HG03066 (cell line): ENCODE measurements around the gene AHCY.
"Not testable (repeated sequence)": the region's sequence is repeated elsewhere in the genome, so short reads cannot be mapped to it uniquely, and the experiment has no call there.

Source experiments
- ATAC-seq: cut with Tn5 transposase; IDR thresholded peaks from one replicate; pipeline ENCODE4 v1.9.1; 2021; ENCODE audit warnings: low read depth; ENCODE audit not compliant: unreplicated experiment

Gene AHCY

DNA sequence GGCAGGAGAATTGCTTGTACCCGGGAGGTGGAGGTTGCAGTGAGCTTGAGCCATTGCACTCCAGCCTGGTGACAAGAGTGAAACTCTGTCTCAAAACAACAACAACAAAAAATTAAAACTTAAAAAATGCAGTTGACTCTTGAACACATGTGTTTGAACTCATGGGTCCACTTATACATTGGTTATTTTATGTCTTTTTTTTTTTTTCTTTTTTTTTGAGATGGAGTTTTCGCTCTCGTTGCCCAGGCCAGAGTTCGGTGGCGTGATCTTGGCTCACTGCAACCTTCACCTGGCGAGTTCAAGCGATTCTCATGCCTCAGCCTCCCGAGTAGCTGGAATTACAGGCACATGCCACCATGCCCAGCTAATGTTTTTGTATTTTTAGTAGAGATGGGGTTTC is 39.7 kb downstream of the AHCY start:
- not testable (repeated sequence) for ATAC-seq

DNA sequence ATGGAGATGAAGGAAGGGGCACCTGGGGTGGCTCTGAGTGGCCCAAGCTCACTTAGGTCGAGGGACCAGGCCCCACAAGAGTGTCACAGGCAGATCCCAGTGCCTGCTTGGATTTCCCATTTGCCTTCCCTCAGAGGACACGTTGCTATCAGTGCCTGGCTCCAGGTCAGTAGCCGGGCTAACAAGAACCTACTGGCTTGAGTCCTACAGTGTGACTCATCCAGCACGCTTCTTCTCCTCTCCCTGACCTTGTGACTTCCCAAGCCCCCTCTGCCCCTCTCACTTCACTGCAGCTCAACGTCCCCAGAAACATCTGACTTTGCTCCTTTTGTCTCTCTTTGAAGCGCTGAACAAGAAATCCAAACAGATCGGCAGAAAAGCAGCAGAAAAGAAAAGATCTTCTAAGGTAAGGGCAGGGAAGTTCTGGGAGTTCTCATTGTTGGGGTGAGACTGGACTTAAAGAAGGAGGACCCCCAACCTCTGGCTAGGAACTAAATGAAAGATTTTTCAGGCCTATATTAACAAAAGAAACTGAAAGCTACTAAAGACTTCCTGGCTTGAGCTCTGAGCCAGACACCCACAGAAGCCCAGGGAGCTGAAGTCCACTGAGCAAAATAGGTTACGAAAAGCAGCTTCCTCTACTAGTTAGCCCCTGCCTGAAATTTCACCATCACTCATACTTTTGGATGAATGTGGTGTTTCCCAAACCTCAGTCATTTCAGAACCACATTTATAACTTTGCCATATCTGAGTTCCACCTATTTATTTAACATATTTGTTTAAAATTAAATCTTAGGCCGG is 40.5 kb downstream of the AHCY start:
- no peak for ATAC-seq

GRCh38 chr20:34260208-34260942 is 42.8 kb downstream of the AHCY start:
- no peak for ATAC-seq

DNA sequence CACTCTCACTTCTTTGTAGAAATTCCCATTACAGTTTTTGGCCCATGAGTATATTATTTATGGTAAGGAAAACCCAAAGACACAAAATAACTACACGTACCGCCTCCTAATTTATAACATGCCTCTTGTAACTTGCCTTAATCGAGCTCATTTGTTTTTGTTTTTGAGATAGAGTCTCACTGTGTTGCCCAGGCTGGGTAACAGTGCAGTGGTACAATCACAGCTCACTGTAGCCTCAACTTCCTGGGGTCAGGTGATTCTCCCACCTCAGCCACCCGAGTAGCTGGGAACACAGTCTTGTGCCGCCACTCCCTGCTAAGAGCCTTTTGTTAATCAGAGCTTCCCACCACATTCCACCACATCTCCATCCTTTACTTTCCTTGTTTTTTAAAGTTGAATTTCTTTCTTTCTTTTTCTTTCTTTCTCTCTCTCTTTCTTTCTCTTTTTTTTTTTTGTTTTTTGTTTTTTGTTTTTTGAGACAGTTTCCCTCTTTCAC is 46.5 kb downstream of the AHCY start:
- ATAC-seq, result no peak

DNA sequence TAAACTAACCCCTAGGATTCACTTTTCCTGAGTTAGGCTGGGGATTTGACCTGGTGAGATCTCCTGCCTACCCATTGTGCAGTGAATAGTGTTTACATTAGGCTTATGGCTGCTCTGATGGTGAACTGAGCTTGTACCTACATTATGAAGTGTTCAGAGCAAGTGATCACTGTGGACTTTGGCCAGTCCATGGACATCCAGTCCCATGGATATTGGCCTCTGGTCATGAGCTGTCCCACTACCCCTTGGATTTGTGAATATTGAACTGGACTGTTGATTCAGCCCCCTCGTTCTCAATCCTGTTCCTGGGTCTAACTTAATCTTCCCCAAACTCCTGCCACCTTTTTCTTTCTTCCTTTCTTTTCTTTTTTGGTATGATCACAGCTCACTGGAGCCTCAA is 48.2 kb downstream of the AHCY start:
- ATAC-seq, result no peak

- not testable (repeated sequence) for ATAC-seq
Observed at GRCh38 chr20:34252431-34253086, 50.6 kb downstream of the AHCY start.

GRCh38 chr20:34251619-34252018 is 51.5 kb downstream of the AHCY start:
- no peak for ATAC-seq

DNA sequence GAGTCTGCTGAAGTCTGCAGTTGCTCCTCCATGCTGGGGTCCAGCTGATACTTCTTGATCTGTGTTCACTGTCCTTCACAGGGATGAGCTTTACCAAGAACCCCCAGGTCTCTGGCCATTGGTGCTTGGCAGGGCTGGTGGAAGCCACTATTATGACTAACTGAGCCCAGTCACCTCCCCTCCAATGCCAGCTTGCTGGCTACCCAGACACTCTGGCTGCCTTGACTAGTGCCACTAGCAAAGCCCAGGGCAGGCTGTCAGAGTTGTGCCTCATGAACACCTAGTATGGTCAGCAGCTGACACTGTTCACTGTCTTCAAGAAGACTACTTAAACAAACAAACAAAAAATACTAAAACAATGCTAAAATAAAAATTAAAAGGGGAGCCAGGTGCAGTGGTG is 53.1 kb downstream of the AHCY start:
- no peak for ATAC-seq

- no peak for ATAC-seq
Observed at GRCh38 chr20:34249291-34249690, 53.9 kb downstream of the AHCY start.

- no peak for ATAC-seq
Observed at GRCh38 chr20:34246126-34246626, 57.0 kb downstream of the AHCY start.

DNA sequence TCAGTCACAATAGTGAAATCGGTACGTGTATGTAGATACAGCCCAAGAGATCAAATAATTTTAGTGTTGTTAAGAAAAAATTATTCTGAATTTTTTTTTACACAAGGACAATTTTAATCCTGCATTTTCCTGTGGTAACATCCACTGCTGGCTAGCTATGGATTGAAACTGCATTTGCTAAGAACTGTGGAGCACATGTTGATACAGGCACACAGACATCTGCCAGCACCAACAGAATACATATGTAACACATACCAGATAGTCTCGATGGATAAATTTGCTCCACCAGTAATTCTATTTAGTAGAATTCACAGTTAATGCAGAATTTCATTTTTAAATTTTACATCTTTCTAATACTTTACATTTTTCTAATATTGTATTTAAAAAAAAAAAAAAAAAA is 59.8 kb downstream of the AHCY start:
- ATAC-seq, result no peak

GRCh38 chr20:34242879-34243278 is 60.3 kb downstream of the AHCY start:
- ATAC-seq, result no peak

DNA sequence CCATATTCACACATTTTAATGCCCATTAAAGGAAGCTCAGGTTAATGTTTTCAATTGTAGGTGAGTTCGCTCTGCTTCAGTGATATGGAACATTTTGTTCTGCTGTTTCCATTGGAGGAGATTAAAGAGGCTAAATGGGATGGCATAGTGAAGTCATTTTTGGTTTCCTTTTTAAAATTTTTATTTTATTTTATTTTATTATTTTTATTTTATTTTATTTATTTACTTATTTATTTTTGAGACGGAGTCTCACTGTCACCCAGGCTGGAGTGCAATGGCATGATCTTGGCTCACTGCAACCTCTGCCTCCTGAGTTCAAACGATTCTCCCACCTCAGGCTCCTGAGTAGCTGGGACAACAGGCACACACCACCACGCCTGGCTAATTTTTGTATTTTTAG is 61.1 kb downstream of the AHCY start:
- not testable (repeated sequence) for ATAC-seq

DNA sequence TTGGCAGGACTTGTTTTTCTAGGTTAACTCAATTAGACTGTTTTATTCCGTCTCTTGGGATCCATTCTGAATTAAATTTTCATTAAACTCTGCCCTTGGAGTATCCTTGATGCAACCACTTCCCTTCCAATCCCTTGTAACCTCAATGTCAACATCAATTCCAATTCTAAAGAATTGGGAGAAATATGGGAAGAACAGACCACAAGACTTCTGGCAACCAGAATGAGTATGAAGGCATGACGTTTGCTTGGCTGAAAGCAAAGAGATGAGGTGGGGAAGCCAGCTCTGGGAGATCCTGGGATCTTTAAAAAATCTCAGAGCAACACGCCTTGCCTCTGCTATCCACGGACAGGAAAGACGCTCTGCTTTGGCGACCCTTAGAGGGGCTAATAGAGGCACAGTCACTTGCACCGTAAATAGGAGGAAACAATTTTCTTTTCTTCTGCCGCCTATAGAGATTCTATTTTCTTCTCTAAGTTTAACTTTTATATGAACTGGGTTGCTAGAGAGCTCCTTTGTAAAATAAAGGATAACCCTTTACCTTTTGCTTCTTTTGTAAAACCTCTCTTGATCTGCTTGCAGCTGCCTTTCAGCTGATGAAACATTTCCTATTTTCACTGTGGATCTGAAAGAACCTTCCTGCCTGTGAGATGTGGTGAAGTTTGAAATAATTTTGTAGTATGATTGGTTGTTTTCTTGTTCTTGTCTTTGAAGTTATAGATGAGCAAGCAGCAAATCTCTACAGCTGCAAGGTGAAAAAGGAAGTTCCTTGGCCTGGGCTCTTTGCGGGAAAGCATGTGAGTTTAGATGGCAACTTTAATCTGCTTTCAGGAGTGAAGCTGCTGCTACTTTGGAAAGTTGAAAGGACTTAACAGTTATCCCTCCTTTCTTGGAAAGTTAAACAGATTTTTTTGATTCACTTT is 62.2 kb downstream of the AHCY start, which contains the start of gene ASIP:
TSS of gene ASIP (plus strand) at position 731 of the 923 bp plus-strand sequence. CDS start 18,952 bp downstream, outside the sequence.
- ATAC-seq, result no peak

- ATAC-seq, result no peak
Observed at GRCh38 chr20:34240121-34240520, 63.0 kb downstream of the AHCY start.

- no peak for ATAC-seq
Observed at GRCh38 chr20:34237942-34238341, 65.2 kb downstream of the AHCY start.

DNA sequence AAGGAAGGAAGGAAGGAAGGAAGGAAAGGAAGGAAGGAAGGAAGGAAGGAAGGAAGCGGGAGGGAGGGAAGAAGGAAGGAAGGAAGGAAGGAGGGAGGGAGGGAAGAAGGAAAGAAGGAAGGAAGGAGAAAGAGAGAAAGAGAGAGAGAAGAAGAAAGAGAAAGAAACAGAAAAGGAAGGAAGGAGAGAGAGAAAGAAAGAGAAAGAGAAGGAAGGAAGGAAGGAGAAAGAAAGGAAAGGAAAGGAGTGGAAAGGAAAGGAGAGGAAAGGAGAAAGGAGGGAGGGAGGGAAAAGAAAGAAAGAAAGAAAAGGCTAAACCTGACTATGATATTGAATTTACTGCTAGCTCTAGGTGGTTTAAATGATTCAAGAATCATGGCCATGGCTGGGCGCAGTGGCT is 67.3 kb downstream of the AHCY start:
- ATAC-seq, result no peak

- no peak for ATAC-seq
Observed at GRCh38 chr20:34233687-34234086, 69.5 kb downstream of the AHCY start.

GRCh38 chr20:34232494-34233087 is 70.6 kb downstream of the AHCY start:
- no peak for ATAC-seq

GRCh38 chr20:34231634-34232033 is 71.5 kb downstream of the AHCY start:
- ATAC-seq, result no peak
